Tibial artery (tissue), 4 donors: ENCODE measurements around the gene IRAK4.
A peak's percentile ranks its signal among the peaks of the same experiment; 100 is the strongest.

Experiments used
- DNase-seq, 2 donors: peaks; one replicate each; pipeline ENCODE4 v3.0.0-alpha.2; 2019
- H3K27ac ChIP-seq, 2 donors: fragments of 200-600 bp; sonication (generic) in 1 of 2; 1 replicate in 1 of 2; 2 replicates in 1 of 2; pipeline ENCODE4 v1.5.1; 2018 to 2019; ENCODE audit warnings: mild to moderate bottlenecking in 1 of 2
- H3K27me3 ChIP-seq, 2 donors: fragments of 200-600 bp; sonication (generic) in 1 of 2; one replicate each; pipeline versions ENCODE4 v1.5.1 to v1.6.0; 2016 to 2019
- H3K36me3 ChIP-seq, 3 donors: fragments of 200-600 bp; sonication (generic) in 2 of 3; one replicate each; pipeline ENCODE4 v1.5.1; 2016 to 2019; ENCODE audit warnings: mild to moderate bottlenecking in 2 of 3
- H3K4me1 ChIP-seq, 4 donors: fragments of 200-600 bp; sonication (generic) in 2 of 4; 1 replicate in 3 of 4; 2 replicates in 1 of 4; pipeline ENCODE4 v1.5.1; 2016 to 2019
- H3K4me3 ChIP-seq, 2 donors: fragments of 200-600 bp; sonication (generic) in 1 of 2; 1 replicate in 1 of 2; 2 replicates in 1 of 2; pipeline ENCODE4 v1.5.1; 2018 to 2019; ENCODE audit warnings: mild to moderate bottlenecking in 2 of 2
- H3K9me3 ChIP-seq, 3 donors: fragments of 200-600 bp; sonication (generic) in 1 of 3; one replicate each; pipeline ENCODE4 v1.5.1; 2016 to 2019
- intact Hi-C: fragments of 100-400 bp; cut with DNase I; formaldehyde crosslinking; loops from one replicate; pipeline ENCODE4 v1.15.0; 2023; ENCODE audit warnings: low total_unique reads
- TF ChIP-seq, protein P1 (sequence below), 2 experiments: fragments of 200-600 bp in 1 of 2; fragments of 450-650 bp in 1 of 2; IDR thresholded peaks; one replicate each; pipeline ENCODE4 v1.5.1; 2017 to 2019; ENCODE audit warnings: antibody characterized with exemption in 2 of 2, mild to moderate bottlenecking in 1 of 2, moderate library complexity in 1 of 2

IRAK4 gene

DNA sequence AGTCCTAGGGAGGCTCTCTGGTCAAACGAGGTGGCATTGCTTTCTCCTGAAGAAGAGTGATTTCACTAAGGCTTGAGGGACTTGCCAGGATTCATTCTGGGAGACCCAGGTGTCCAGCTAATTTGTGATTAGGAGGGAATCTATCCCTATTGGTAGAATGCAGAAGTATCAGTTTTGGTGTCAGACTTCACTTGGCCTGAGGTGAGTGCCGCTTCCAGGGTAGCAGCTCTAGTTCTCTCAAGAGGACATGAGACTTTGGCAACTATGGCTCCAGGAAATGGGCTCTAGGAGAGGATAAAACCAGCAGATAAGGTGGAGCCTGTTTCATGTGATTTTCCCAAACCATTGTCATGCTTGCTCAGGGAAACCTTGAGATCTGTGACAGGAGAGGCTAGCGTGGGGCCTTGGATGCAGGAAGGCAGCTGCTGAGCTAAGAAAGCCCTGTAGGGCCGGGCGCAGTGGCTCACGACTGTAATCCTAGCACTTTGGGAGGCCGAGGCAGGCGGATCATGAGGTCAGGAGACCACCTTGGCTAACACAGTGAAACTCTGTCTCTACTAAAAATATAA is 65.5 kb downstream of the IRAK4 start:
- Histone ChIP-seq H3K4me1 (no peaks in the 10 kb centered on the region), H3K9me3 (no peaks in the 10 kb centered on the region), H3K27ac (no peak overlapping the region), H3K27me3 (no peaks in the 10 kb centered on the region), H3K4me3 (no peak overlapping the region), H3K36me3 (no peaks in the 10 kb centered on the region)
- intact Hi-C loops, result no loop called here
- TF ChIP-seq, protein P1, sequence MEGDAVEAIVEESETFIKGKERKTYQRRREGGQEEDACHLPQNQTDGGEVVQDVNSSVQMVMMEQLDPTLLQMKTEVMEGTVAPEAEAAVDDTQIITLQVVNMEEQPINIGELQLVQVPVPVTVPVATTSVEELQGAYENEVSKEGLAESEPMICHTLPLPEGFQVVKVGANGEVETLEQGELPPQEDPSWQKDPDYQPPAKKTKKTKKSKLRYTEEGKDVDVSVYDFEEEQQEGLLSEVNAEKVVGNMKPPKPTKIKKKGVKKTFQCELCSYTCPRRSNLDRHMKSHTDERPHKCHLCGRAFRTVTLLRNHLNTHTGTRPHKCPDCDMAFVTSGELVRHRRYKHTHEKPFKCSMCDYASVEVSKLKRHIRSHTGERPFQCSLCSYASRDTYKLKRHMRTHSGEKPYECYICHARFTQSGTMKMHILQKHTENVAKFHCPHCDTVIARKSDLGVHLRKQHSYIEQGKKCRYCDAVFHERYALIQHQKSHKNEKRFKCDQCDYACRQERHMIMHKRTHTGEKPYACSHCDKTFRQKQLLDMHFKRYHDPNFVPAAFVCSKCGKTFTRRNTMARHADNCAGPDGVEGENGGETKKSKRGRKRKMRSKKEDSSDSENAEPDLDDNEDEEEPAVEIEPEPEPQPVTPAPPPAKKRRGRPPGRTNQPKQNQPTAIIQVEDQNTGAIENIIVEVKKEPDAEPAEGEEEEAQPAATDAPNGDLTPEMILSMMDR (IDR thresholded peaks at IDR 0.05), result no peak
- no peak for DNase-seq

DNA sequence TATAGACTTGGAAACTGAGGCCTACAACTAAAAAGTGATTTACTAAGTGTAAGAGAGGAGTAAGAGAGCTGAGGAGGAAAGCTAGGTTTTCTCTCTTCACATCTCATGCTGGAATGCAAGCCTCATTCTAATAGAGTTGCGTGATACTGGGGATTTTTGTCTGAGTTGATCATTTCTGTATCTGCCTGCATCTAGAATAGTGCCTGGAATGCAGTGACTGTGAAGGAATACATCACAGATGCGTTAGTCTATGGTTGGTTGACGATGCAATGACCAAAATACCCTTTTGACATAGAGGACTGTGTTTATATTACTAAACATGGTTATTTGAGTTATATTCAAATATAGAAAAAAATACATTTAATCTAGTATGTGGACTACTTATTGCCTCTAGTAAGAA is 67.9 kb downstream of the IRAK4 start:
- TF ChIP-seq, protein P1 (IDR thresholded peaks at IDR 0.05), result no peak
- DNase-seq, result no peak
- Histone ChIP-seq H3K9me3 (no peaks in the 10 kb centered on the region), H3K27ac (no peak overlapping the region), H3K36me3 (no peaks in the 10 kb centered on the region), H3K4me1 (no peaks in the 10 kb centered on the region), H3K4me3 (no peak overlapping the region), H3K27me3 (no peaks in the 10 kb centered on the region)
- intact Hi-C loops, result no loop called here

DNA sequence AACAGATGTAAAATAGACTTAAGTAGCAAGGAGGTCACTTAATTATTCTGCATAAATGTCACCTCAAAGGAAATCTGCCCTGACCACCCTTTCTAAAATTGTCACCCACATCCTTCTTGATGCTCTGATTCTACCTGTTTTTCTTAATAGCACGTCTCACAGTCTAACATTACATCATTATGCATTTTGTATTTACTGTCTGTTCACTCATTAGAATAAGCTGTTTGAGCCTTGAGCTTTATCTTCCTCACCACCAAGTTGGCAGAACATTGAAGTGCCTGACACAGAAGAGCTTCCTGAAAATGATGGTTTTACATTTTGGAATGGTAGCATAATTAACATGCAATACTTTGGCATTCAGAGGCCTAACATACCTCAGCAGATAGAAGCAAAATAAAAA is 68.3 kb downstream of the IRAK4 start:
- H3K4me3 ChIP-seq, result no peak overlapping the region
- TF ChIP-seq, protein P1 (IDR thresholded peaks at IDR 0.05), result no peak
- intact Hi-C loops, result no loop called here

DNA sequence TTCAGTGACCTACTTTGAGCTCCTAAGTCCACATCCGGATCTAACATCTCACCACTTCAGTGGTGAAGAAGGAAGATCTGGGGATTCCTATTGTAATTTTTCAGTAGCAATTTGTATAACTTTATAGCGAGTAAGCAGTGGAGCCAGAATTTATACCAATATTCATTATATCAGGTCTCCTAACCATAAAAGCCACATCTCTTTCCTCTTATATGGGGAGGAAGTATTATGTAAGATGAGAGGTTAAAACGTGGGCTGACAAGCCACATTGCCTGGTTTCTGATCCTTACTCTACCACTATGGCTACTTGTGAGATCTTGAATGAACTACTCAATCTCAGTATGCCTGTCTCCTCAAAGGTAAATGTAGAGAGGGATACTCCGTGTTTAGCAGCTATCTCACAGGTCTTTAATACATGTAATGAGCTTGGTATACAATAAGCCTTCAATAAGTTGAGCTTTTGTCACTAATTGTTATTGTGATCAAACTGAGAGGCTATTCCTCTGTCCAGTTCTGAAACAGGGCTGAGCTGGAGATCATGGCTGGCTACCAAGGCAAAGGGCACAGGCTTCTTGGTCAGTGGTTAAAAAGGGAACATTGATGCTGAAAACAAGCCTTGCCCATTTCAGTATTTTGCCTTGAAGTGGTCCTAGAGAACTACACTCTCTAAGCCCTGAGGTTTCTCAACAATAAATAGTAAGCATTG is 73.9 kb downstream of the IRAK4 start:
- Histone ChIP-seq H3K4me1 (peaks cover 0 to 23% (median 9%) of the 10 kb centered on the region in 4 donors), H3K9me3 (no peaks in the 10 kb centered on the region), H3K27me3 (no peaks in the 10 kb centered on the region), H3K4me3 (no peak overlapping the region), H3K36me3 (no peaks in the 10 kb centered on the region), H3K27ac (no peak overlapping the region)
- TF ChIP-seq, protein P1 (IDR thresholded peaks at IDR 0.05), result no peak
- no peak for DNase-seq
- intact Hi-C loops, result no loop called here

More for the DNA sequence above, 68.3 kb downstream of the IRAK4 start:
- H3K27me3 ChIP-seq, result no peaks in the 10 kb centered on the region
- no peaks in the 10 kb centered on the region for H3K9me3 ChIP-seq
- no peak overlapping the region for H3K27ac ChIP-seq
- H3K36me3 ChIP-seq, result no peaks in the 10 kb centered on the region
- DNase-seq, result no peak
- no peaks in the 10 kb centered on the region for H3K4me1 ChIP-seq

DNA sequence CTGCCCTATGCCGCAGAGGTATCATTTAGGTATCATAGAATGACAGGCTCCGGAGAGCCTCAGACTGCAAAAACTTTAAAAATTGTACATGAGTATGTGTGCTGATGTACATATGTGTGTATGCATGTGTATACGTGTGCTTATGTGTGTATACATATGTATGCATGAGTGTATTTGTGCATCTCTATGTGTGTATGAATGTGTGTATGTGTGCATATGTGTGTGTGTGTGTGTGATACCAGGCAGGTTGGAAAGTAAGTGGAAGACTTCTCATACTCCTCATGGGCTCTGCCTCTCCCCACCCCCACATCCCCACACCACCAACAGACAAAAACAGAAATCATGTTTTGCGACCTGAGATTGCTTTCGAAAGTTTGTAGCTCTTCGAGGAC is 76.5 kb downstream of the IRAK4 start:
- peak overlapping the region; percentile 69 to 80 for H3K4me3 ChIP-seq
- H3K9me3 ChIP-seq, result no peaks in the 10 kb centered on the region
- no peaks in the 10 kb centered on the region for H3K27me3 ChIP-seq
- peak overlapping the region; percentile 86 to 94 for H3K27ac ChIP-seq
- intact Hi-C loops, result loop anchor here (2.0 kb wide), 1 partner anchor 28 kb away; the partner anchor contains the start of gene TWF1
- DNase-seq, result no peak
- TF ChIP-seq, protein P1 (IDR thresholded peaks at IDR 0.05), result no peak
- H3K4me1 ChIP-seq, result peaks cover 0 to 23% (median 10%) of the 10 kb centered on the region in 4 donors
- no peaks in the 10 kb centered on the region for H3K36me3 ChIP-seq
